ENCODE data around the gene ADCY2.

Gene ADCY2

GRCh38 chr5:7845557-7845956 is 449.6 kb downstream of the ADCY2 start:
- Histone ChIP-seq H3K9me3 (no peaks in the 10 kb centered on the region), H3K27ac (no peak overlapping the region), H3K36me3 (no peaks in the 10 kb centered on the region), H3K4me3 (no peak overlapping the region), H3K4me1 (peaks cover 0 to 13% (median 12%) of the 10 kb centered on the region in 4 donors), H3K27me3 (peaks cover 0 to 23% of the 10 kb centered on the region in 2 donors)
- intact Hi-C loops (cut with DNase I; ENCODE audit: low total_unique reads): no loop called here
- DNase-seq: no peak
- TF ChIP-seq CTCF (IDR thresholded peaks at IDR 0.05): no peak

GRCh38 chr5:7846327-7846726 is 450.4 kb downstream of the ADCY2 start:
- no peak for TF ChIP-seq CTCF (IDR thresholded peaks at IDR 0.05)
- peaks cover 0 to 23% of the 10 kb centered on the region in 2 donors for H3K27me3 ChIP-seq
- intact Hi-C loops (cut with DNase I; ENCODE audit: low total_unique reads): no loop called here
- no peak overlapping the region for H3K27ac ChIP-seq
- H3K36me3 ChIP-seq: no peaks in the 10 kb centered on the region
- no peak overlapping the region for H3K4me3 ChIP-seq
- H3K4me1 ChIP-seq: peaks cover 0 to 20% (median 15%) of the 10 kb centered on the region in 4 donors
- H3K9me3 ChIP-seq: no peaks in the 10 kb centered on the region
- no peak for DNase-seq

- Histone ChIP-seq H3K4me3 (no peak overlapping the region), H3K27me3 (peaks cover 0 to 23% of the 10 kb centered on the region in 2 donors), H3K27ac (no peak overlapping the region), H3K9me3 (no peaks in the 10 kb centered on the region), H3K4me1 (peaks cover 0 to 25% (median 17%) of the 10 kb centered on the region in 4 donors), H3K36me3 (no peaks in the 10 kb centered on the region)
- intact Hi-C loops (cut with DNase I; ENCODE audit: low total_unique reads): no loop called here
- DNase-seq: no peak
- TF ChIP-seq CTCF (IDR thresholded peaks at IDR 0.05): no peak
Measured at GRCh38 chr5:7848296-7848695, 452.4 kb downstream of the ADCY2 start.

GRCh38 chr5:7849681-7850394 is 453.9 kb downstream of the ADCY2 start:
- peaks cover 0 to 25% (median 17%) of the 10 kb centered on the region in 4 donors for H3K4me1 ChIP-seq
- no peaks in the 10 kb centered on the region for H3K36me3 ChIP-seq
- peak overlapping the region; percentile 44 to 54 for H3K4me3 ChIP-seq
- no peak overlapping the region for H3K27ac ChIP-seq
- peaks cover 0 to 23% of the 10 kb centered on the region in 2 donors for H3K27me3 ChIP-seq
- no peak for TF ChIP-seq CTCF (IDR thresholded peaks at IDR 0.05)
- no peak for DNase-seq
- H3K9me3 ChIP-seq: no peaks in the 10 kb centered on the region
- intact Hi-C loops (cut with DNase I; ENCODE audit: low total_unique reads): no loop called here

- Histone ChIP-seq H3K9me3 (no peaks in the 10 kb centered on the region), H3K36me3 (no peaks in the 10 kb centered on the region), H3K27ac (no peak within 1 kb of the TSS), H3K4me3 (peak within 1 kb of the TSS; percentile 44 to 54), H3K27me3 (peaks cover 0 to 23% of the 10 kb centered on the region in 2 donors), H3K4me1 (peaks cover 0 to 25% (median 17%) of the 10 kb centered on the region in 4 donors)
- TF ChIP-seq CTCF (IDR thresholded peaks at IDR 0.05): peak in 1 of 2 experiments; percentile 22
- intact Hi-C loops (cut with DNase I; ENCODE audit: low total_unique reads): no loop called here
- no peak for DNase-seq
Measured at GRCh38 chr5:7850395-7851239, 454.7 kb downstream of the ADCY2 start, which contains the start of gene CFAP90. CFAP90 (minus strand) TSS chr5:7851133; CDS start chr5:7851021, 112 bp downstream.
